AG09309 (cell line): ENCODE measurements around the gene ANKS1A.

ENCODE experiments used
- DNase-seq: peaks from one replicate; pipeline ENCODE4 v3.0.0-alpha.2; 2010; ENCODE audit warnings: low read depth
- H3K4me3 ChIP-seq: 2 replicates; pipeline ENCODE4 v1.5.1; 2011; ENCODE audit warnings: mild to moderate bottlenecking, low read depth, low read length, moderate library complexity; ENCODE audit not compliant: control insufficient read depth
- CTCF ChIP-seq: IDR thresholded peaks from 2 replicates; pipeline ENCODE4 v1.5.1; 2011; ENCODE audit warnings: mild to moderate bottlenecking, low read depth, low read length, inconsistent platforms; ENCODE audit not compliant: insufficient read depth, control insufficient read depth; ENCODE audit errors: missing control alignments

The ANKS1A gene

GRCh38 chr6:35041086-35041861 lies 152.2 kb downstream of the ANKS1A start:
- no peak overlapping the region for H3K4me3 ChIP-seq
- DNase-seq = no peak
- TF ChIP-seq CTCF = no peak

- no peak for DNase-seq
- TF ChIP-seq CTCF = no peak
- H3K4me3 ChIP-seq = no peak overlapping the region
Observed at GRCh38 chr6:35042031-35042815, 153.2 kb downstream of the ANKS1A start.

- no peak for TF ChIP-seq CTCF
- no peak overlapping the region for H3K4me3 ChIP-seq
- DNase-seq = no peak
Observed at GRCh38 chr6:35043381-35044130, 154.5 kb downstream of the ANKS1A start.

GRCh38 chr6:35044145-35044745 lies 155.2 kb downstream of the ANKS1A start:
- no peak for TF ChIP-seq CTCF
- no peak for DNase-seq
- H3K4me3 ChIP-seq = no peak overlapping the region

GRCh38 chr6:35044761-35045421 lies 155.8 kb downstream of the ANKS1A start:
- TF ChIP-seq CTCF = no peak
- DNase-seq = no peak
- H3K4me3 ChIP-seq = no peak overlapping the region

GRCh38 chr6:35046103-35046502 lies 157.0 kb downstream of the ANKS1A start:
- no peak overlapping the region for H3K4me3 ChIP-seq
- DNase-seq = no peak
- TF ChIP-seq CTCF = no peak
